NCI-H345 (cell line): ENCODE results near the gene DDTL.
"Not testable (repeated sequence)": the region's sequence is repeated elsewhere in the genome, so short reads cannot be mapped to it uniquely, and the experiment has no call there.

Experiments used
- DNase-seq: peaks from one replicate; lab custom pipeline; 2025; lab: John Stamatoyannopoulos, UW

Gene DDTL

DNA sequence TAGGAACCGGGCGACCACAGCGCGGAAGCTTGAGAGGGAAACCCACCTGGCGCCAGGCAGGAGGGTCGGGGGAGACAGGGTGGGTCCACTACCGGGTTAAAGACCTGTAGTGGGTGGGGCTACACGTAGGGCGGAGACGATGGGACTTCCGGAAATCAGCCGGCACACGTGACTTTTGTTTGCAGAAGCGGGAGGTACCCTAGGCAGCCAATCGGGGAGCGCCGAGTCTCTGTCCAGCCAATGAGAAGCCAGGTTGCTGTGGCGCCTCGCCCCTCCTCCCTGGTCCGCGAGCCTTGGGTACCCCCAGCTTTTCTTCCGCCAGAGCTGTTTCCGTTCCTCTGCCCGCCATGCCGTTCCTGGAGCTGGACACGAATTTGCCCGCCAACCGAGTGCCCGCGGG is at the start of gene DDTL:
Gene DDTL (plus strand): TSS at position 321 of the 400 bp plus-strand sequence. CDS start 27 bp downstream, at position 348.
- not testable (repeated sequence) for DNase-seq

DNA sequence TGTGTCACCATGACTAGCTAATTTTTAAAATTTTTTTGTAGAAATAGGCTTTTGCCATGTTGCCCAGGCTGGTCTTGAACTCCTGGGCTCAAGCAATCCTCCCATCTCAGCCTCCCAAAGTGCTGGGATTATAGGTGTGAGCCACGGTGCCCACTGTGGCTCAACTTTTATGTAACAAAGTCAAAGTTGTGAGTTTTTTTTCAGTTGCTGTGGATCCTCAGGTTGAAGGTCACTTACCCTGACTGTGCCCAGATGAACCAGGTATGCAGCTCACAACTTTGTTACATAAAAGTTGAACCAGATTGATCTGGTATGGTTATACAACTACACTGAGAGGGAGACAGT is 46.4 kb upstream of the DDTL start:
- not testable (repeated sequence) for DNase-seq

DNA sequence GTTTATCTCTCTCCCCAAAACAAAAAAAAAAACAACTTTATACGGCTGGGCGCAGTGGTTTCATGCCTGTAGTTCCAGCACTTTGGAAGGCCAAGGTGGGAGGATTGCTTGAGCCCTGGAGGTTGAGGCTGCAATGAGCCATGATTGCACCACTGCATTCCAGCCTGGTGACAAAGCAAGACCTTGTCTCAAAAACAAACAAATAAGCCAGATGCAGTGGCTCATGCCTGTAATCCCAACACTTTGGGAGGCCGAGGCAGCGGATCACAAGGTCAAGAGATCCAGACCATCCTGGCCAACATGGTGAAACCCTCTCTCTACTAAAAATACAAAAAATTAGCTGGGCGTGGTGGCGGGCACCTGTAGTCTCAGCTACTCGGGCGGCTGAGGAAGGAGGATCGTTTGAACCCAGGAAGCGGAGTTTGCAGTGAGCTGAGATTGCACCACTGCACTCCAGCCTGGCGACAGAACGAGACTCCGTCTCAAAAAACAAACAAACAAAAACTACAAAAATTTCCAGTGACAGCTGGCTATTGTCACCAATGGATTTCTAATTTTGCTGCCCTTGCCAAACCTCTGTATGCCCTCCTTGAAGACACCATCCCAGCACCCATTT is 45.0 kb upstream of the DDTL start:
- not testable (repeated sequence) for DNase-seq

DNA sequence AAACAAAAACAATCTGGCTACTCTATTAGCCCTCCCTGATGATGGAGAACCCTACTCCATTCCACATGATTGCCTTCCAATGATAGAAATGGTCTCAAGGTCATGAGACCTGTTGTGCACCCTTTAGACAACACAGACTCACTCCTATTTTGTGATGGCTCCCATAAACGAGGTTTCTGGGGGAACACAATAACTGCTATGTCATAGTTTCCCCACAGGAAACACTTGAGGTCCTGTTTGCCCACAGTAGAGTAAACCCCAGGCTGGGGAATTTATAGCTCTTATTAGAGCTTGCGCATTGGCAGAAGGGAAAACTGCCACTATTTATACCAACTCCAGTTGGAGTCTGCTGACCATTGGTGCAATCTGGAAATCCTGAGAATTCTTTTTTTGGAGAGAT is 43.8 kb upstream of the DDTL start:
- DNase-seq = no peak

DNA sequence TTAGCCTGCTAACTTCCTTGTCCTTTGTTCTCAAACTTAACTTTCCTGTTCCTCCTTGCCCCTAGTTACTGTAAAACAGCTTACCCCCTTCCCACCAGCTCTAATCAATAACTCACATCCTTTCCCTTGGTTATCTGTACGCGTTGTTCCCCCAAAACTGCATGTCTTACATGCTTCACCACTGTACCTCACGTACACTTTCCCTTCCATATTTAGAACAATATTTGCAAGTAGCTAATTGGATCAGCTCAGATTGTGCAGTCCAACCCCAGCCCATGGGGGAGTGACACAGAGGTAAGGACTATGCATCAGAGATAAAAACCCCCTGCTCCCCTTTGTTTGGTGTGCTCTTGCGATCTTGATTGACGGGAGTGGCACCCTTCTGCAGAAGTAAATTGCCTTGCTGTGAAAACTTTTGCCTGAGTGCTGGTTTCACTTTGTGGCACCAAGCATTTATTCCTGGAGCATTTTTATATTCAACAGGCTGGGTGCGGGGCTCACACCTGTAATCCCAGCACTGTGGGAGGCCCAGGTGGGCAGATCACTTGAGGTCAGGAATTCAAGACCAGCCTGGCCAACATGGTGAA is 41.6 kb upstream of the DDTL start:
- no peak for DNase-seq

DNA sequence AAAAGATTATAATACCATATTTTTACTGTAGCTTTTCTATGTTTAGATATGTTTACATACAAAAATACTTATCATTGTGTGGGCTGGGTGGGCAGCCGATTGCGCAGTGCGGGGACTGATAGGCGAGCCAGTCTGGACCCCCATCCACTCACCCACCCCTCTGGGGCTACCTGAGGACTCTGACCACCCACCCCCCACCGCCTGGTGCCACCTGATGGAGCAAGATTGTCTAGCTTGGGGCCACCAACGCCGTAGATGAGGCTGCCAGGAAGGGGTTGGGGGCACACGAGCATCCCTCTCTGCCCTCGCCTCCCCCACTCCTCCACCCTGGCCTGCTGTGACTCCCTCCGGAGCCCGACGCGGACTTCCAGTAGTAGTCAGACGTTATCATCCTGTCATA is 40.1 kb upstream of the DDTL start:
- DNase-seq = no peak

DNA sequence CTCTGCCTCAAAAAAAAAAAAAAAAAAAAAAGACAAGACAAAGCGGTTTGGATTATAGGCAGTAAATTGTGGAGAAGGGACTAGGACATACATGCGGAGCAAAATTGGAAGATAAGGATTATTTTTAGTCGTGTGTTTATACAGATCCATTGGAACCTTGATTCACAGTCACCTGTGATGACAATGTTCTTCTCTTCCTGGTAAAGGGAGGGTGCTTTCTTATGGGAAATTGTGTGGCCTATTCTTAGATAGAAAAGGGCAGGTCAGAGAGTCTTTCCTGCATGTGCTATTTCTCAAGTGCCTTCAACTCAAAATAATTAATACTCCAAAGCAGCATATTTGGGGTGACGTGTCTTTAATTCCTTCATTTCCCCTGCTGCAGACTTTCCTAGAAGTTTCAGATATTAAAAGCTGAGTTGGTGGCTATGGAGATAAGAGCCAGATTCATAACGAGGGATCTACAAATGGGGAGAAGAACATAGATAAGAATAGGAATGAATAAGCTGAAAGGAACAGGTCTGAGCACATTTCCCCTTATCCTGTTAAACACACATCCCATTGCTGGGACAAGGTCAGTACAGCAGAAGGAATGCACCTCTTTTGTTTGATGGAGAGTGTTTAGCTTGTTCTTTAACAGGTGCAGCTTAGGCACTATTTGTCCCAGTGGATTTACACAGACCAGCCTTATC is 28.2 kb upstream of the DDTL start:
- peak; percentile 11 for DNase-seq

DNA sequence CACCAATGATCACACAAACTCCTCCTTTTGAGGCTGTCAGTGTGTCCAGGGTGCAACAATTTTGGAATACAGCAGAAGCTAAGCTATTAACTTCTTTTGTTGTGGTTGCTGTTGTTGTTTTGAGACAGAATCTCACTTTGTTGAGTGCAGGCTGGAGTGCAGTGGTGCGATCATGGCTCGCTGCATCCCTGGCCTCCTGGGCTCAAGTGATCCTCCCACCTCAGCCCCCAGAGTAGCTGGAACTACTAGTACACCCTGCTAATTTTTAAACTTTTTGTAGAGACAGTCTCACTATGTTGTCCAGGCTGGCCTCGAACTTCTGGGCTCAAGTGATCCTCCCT is 27.7 kb upstream of the DDTL start:
- no peak for DNase-seq

DNA sequence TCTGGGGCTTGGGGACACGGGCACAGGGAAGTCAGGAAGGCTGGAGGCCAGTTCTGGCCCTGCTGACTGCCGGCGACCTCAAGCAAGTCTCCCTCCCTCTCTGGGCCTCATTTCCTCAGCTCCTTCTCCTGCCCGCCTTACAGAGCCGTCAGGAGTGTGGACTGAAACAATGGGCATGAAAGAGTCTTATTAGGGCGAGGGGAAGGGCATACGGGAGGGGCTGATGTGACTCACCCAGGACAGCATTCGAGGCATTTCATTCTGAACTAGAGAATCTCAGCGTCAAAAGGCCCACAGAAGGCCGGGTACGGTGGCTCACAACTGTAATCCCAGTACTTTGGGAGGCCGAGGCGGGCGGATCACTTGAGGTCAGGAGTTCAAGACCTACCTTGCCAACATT is 26.5 kb upstream of the DDTL start:
- not testable (repeated sequence) for DNase-seq

DNA sequence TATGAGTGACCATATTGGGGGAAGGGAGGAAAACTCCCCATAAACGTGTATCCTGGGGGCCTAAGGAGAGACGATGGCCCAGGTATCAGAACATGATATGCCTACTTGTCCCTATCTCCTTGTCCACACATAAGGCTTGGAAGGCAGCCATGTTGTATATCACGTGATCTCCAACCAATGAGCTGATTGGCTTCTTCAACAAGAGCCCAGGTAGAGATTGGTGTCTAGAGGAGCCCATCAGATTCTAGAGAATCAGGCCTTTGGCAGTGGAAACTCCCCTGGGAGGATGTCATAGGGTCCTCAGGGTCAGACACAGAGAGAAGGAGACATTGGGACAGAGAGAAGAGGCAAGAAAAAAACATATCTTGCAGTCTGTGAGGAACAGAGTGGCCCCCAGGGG is 19.3 kb upstream of the DDTL start:
- DNase-seq = not testable (repeated sequence)

DNA sequence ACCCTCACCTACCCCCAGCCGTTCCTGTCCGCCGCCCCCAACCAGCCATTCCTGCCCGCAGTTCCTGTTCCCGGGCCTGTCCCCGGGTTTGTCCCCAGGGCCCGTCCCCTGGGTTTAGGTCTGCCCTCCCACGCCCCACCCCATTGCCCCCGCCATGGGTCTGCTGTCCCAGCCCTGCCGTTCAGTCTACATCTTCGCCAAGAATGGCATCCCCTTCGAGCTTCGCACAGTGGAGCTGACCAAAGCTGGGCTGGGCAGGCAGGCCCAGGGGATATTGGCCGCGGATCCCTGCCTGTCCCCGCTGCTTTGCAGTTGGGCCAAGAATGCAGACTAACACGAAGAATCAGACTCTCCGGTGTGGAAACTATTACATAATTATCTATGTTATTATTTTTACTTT is 16.9 kb upstream of the DDTL start:
- DNase-seq = not testable (repeated sequence)

DNA sequence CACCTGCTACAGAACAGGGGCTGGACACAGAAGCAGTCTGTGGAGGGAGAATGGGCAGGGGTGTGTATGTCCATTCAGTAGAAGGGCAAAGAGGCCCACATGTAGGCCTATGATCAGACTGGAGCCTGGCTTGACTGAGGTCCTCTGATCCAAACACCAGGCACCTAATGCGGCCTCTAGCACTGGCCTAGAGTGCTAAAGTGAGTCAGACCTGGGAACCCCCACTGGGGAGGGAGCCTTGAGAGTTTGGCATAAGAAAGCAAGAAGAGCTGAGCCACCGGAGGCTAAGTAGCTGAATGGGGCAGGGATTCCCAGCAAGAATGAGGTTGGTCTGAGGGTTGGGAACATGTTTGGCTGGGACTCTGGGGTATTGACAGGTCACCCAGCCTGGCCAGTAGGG is 15.3 kb upstream of the DDTL start:
- not testable (repeated sequence) for DNase-seq

DNA sequence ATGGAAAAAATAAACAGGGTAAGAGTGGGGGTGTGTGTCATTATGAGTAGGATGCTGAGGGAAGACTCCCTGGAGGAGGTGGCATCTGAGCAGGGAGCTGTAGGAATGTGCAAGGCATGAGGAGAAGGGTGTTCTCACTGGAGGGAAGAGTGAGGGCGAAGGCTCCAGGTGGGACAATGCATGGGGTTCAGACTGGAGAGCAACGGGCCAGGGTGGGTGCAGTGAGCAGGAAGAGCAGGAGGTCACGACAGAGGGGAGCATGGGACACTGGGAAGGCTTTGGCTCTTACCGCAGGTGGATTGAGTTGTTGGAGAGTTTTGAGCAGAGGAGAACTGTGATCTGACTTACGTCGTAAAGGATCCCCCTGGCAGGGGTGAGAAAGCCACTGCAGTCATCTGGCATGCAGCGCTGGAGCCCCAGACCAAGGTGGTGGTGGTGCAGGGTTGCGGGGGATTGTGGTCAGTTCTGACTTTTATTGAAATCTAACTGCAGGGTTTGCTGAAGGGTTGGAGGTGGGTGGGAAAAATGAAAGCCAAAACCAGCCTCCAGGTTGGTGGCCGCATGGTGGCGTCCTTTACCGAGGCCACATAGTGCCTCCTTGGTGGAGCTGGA is 13.8 kb upstream of the DDTL start:
- DNase-seq = not testable (repeated sequence)

DNA sequence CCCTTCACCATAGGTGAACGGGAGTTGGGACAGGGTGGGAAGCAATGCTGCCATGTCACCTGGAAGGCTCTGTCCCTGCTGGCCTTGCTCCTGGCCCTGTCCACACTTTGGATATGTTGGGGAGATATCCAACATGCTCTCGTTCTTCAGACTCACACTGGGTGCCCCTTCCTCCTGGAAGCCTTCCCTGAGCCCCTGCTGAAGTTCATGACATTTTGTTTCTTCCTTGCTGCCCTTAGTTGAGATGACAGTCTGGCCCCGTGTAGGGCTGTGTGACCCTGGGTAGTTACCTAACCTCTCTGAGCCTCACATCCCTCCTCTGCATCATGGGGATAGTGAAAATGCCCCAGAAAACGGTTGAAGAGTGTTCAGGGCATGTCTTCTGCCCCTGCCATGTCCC is 13.2 kb upstream of the DDTL start:
- DNase-seq = not testable (repeated sequence)

DNA sequence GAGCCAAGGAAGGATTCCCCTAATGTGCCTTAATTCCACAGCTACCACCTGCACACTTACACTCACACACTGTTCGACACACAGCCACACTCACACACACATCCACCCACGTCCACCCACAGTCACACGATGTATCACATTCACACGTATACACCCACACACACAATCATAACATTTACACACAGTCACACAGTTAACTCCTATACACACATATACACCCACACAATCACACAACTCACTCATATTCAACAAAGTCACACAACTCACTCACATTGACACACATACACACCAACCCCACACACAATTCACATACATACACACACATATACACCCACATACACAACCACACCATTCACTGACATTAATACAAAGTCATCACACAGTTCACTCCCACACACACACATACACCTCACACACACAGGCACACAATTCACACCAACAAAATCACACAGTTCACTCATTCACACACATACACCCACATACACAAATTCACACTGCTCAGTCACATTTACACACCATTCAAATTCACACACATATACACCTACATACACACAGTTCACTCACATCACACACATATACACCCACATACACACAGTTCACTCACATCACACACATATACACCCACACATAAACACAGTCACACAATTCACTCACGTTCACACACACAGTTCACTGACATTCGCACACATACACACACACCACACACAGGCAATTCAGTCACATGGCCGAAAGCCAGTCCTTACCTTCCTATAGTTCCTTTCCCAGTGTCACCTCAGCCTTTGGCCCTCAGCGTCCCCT is 12.3 kb upstream of the DDTL start:
- not testable (repeated sequence) for DNase-seq

DNA sequence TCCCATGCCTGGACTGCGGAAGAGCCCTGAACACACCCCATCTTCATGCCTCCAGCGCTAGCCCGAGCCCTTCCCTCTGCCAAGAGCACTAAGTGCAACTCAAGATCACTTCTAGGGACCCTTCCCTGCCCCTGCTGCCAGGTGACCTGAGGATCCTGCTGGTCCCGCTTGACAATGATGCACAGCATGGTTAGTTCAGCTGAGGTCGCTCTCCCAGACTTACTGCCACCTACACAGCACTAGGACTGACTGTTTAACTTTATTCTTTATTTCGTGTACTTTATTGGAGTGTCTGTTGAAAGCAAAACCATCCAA is 11.7 kb upstream of the DDTL start:
- not testable (repeated sequence) for DNase-seq

DNA sequence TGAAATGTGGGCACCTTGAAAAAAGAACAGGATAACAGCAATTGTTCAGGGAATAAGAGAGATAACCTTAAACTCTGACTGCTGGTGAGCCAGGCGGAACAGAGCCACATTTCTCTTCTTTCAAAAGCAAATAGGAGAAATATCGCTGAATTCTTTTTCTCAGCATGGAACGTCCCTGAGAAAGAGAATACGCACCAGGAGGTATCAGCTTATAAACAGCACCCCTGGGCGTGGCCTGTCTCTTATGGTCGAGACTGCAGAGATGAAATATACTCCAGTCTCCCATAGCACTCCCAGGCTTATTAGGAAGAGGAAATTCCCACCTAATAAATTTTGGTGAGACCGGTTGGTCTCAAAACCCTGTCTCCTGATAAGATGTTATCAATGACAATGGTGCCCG is 10.8 kb upstream of the DDTL start:
- DNase-seq = not testable (repeated sequence)

DNA sequence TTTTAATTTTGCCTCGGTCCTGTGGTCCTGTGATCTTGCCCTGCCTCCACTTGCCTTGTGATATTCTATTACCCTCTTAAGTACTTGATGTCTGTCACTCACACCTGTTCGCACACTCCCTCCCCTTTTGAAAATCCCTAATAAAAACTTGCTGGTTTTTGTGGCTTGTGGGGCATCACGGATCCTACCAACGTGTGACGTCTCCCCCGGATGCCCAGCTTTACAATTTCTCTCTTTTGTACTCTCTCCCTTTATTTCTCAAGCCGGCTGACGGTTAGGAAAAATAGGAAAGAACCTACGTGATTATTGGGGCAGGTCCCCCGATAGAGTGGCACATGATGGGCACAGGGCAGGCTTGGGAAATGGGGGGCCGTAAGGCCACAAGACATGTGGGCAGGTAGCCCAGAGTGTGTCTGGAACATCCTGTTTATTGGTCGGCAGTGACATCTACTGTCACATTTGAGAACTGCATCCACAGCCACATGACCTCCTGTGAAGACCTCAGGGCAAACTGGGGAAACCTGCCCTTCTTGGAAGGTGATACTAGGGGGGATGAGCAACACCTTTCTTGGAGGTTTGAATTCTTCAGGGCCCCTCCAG is 10.3 kb upstream of the DDTL start:
- peak; percentile 80 for DNase-seq

DNA sequence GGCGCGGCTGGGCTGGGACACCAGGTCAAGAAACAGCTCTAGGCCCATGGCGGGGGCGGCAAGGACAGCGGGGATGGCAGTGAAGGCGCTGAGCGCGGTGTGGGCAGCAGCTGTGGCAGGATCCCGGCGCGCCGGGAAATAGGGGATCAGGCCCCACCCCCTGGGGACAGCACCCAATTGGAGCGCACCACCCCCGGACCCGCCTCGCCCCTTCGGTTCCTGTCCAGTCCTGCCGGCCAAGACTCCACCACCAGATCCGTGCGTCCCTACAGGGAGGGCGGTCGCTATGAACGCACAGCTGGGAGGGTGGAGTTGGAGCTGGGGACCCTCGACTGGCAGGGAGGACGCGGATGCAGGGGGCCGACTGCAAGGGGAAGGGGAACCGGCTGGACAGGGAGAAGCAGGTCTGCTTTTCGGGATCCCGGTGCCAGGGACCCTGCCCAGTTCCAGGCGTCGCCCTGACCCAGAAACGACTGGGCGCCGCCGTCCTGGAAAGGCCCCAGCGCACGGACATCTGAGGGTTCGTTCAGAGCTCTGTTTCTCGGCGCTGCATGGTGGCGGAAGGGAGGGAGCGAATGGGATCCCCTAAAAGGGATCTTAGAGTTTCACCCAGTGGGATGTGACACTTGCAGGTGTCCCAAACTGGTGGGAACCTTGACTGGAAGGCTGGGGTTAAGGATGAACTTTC is 5.5 kb upstream of the DDTL start, which contains the start of gene GSTT2B:
Gene GSTT2B (minus strand): TSS at position 112 of the 688 bp plus-strand sequence. CDS start 64 bp downstream, at position 48.
- DNase-seq = not testable (repeated sequence)

DNA sequence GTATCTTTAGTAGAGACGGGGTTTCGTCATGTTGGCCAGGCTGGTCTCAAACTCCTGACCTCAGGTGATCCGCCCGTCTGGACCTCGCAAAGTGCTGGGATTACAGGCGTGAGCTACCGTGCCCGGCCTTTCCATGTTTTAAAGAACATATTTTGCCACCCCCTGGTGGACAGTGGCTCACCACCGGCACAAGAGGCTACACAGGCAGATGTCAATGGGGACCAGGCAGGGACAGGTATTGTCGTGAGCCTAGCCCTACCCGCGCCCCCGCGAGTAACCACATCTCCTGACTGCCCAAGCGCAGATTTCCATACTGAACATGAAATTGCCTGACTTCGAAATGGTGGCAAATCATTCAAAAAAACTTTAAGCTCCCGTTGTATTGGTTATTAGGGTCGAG is 594 bp upstream of the DDTL start:
- DNase-seq = not testable (repeated sequence)

DNA sequence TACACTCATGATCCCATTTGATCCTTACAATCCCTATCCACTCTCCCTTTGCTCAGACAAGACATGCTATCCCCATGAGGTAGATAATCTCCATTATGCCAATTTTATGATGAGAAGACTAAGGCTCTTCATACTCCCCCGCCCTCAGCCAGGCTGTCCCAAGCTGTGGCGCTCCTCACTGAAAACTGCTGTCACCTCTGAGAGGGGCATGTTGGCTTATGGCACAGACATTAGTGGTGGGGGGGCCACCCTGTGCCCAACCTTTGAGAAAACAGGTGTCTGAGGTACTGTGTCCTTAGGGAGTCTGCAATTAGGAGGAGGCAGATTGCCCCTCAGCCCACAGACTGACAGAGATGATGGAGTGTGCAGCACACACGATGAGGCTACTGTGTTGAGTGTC is 2.4 kb downstream of the DDTL start:
- no peak for DNase-seq
